ENCODE measurements around the gene SPATA13.
"Not testable (repeated sequence)": the region's sequence is repeated elsewhere in the genome, so short reads cannot be mapped to it uniquely, and the experiment has no call there.

SPATA13 gene

GRCh38 chr13:24308068-24308445, 147.5 kb downstream of the SPATA13 start:
- Histone ChIP-seq H3F3A (ENCODE audit: insufficient read depth) (no peaks in the 10 kb centered on the region), H3K4me3 (ENCODE audit: insufficient read depth, low read length, poor library complexity, severe bottlenecking) (no peak overlapping the region), H3K9ac (ENCODE audit: low read length) (no peak overlapping the region), H3K9me2 (replicated peaks; ENCODE audit: insufficient read depth, low read length) (no peaks in the 10 kb centered on the region), H3K27ac (ENCODE audit: low read depth, low read length) (no peak overlapping the region), H3K79me2 (ENCODE audit: insufficient read depth, low read length) (no peaks in the 10 kb centered on the region), H3K36me3 (ENCODE audit: low read length) (no peaks in the 10 kb centered on the region), H2AFZ (ENCODE audit: low read depth, low read length, severe bottlenecking) (no peak overlapping the region), H4K20me1 (ENCODE audit: low read depth, low read length) (no peaks in the 10 kb centered on the region), H3K4me2 (ENCODE audit: low read depth, low read length, poor library complexity, severe bottlenecking) (no peak overlapping the region), H3K27me3 (ENCODE audit: low read length) (no peaks in the 10 kb centered on the region), H3K9me3 (ENCODE audit: insufficient read depth, low read length) (no peaks in the 10 kb centered on the region)
- TF ChIP-seq EZH2phosphoT487 (conservative IDR thresholded peaks at IDR 0.05; ENCODE audit: low read length) = no peak
- TF ChIP-seq CTCF (IDR thresholded peaks at IDR 0.05; ENCODE audit: insufficient read depth, low read length, poor library complexity, severe bottlenecking) = no peak

- no peaks in the 10 kb centered on the region for H4K20me1 ChIP-seq (ENCODE audit: low read depth, low read length)
- H3K9ac ChIP-seq (ENCODE audit: low read length) = no peak overlapping the region
- no peaks in the 10 kb centered on the region for H3K79me2 ChIP-seq (ENCODE audit: insufficient read depth, low read length)
- no peaks in the 10 kb centered on the region for H3K9me2 ChIP-seq (replicated peaks; ENCODE audit: insufficient read depth, low read length)
- no peak overlapping the region for H3K4me3 ChIP-seq (ENCODE audit: insufficient read depth, low read length, poor library complexity, severe bottlenecking)
- no peaks in the 10 kb centered on the region for H3F3A ChIP-seq (ENCODE audit: insufficient read depth)
- no peaks in the 10 kb centered on the region for H3K36me3 ChIP-seq (ENCODE audit: low read length)
- no peak overlapping the region for H2AFZ ChIP-seq (ENCODE audit: low read depth, low read length, severe bottlenecking)
- no peaks in the 10 kb centered on the region for H3K9me3 ChIP-seq (ENCODE audit: insufficient read depth, low read length)
- H3K27ac ChIP-seq (ENCODE audit: low read depth, low read length) = no peak overlapping the region
- TF ChIP-seq EZH2phosphoT487 (conservative IDR thresholded peaks at IDR 0.05; ENCODE audit: low read length) (no peak), CTCF (IDR thresholded peaks at IDR 0.05; ENCODE audit: insufficient read depth, low read length, poor library complexity, severe bottlenecking) (no peak)
- H3K27me3 ChIP-seq (ENCODE audit: low read length) = no peaks in the 10 kb centered on the region
- no peak overlapping the region for H3K4me2 ChIP-seq (ENCODE audit: low read depth, low read length, poor library complexity, severe bottlenecking)
Measured at GRCh38 chr13:24308488-24309020, 148.0 kb downstream of the SPATA13 start.

GRCh38 chr13:24309300-24309699, 148.8 kb downstream of the SPATA13 start, which contains the start of gene C1QTNF9:
Gene C1QTNF9, plus strand, starts transcription at chr13:24309580. Its CDS starts 6,424 bp downstream, at chr13:24316004.
- not testable (repeated sequence) for H3K27ac ChIP-seq (ENCODE audit: low read depth, low read length); H3K9me3 ChIP-seq (ENCODE audit: insufficient read depth, low read length); H2AFZ ChIP-seq (ENCODE audit: low read depth, low read length, severe bottlenecking); H3F3A ChIP-seq (ENCODE audit: insufficient read depth); H3K4me3 ChIP-seq (ENCODE audit: insufficient read depth, low read length, poor library complexity, severe bottlenecking); H3K36me3 ChIP-seq (ENCODE audit: low read length); H3K9me2 ChIP-seq (replicated peaks; ENCODE audit: insufficient read depth, low read length); H3K4me2 ChIP-seq (ENCODE audit: low read depth, low read length, poor library complexity, severe bottlenecking); H3K79me2 ChIP-seq (ENCODE audit: insufficient read depth, low read length); H3K9ac ChIP-seq (ENCODE audit: low read length); H4K20me1 ChIP-seq (ENCODE audit: low read depth, low read length); H3K27me3 ChIP-seq (ENCODE audit: low read length)

- Histone ChIP-seq H3K36me3 (ENCODE audit: low read length) (no peaks in the 10 kb centered on the region), H3K9me2 (replicated peaks; ENCODE audit: insufficient read depth, low read length) (no peaks in the 10 kb centered on the region), H4K20me1 (ENCODE audit: low read depth, low read length) (no peaks in the 10 kb centered on the region), H3K4me2 (ENCODE audit: low read depth, low read length, poor library complexity, severe bottlenecking) (no peak overlapping the region), H3K27ac (ENCODE audit: low read depth, low read length) (no peak overlapping the region), H3K79me2 (ENCODE audit: insufficient read depth, low read length) (no peaks in the 10 kb centered on the region), H3F3A (ENCODE audit: insufficient read depth) (no peaks in the 10 kb centered on the region), H3K9ac (ENCODE audit: low read length) (no peak overlapping the region), H3K9me3 (ENCODE audit: insufficient read depth, low read length) (no peaks in the 10 kb centered on the region), H3K4me3 (ENCODE audit: insufficient read depth, low read length, poor library complexity, severe bottlenecking) (no peak overlapping the region), H2AFZ (ENCODE audit: low read depth, low read length, severe bottlenecking) (no peak overlapping the region), H3K27me3 (ENCODE audit: low read length) (no peaks in the 10 kb centered on the region)
- TF ChIP-seq EZH2phosphoT487 (conservative IDR thresholded peaks at IDR 0.05; ENCODE audit: low read length) (no peak), CTCF (IDR thresholded peaks at IDR 0.05; ENCODE audit: insufficient read depth, low read length, poor library complexity, severe bottlenecking) (no peak)
Measured at GRCh38 chr13:24313439-24313838, 152.9 kb downstream of the SPATA13 start.

- H3K79me2 ChIP-seq (ENCODE audit: insufficient read depth, low read length); H3K27ac ChIP-seq (ENCODE audit: low read depth, low read length); H3K4me3 ChIP-seq (ENCODE audit: insufficient read depth, low read length, poor library complexity, severe bottlenecking); H3K36me3 ChIP-seq (ENCODE audit: low read length); H4K20me1 ChIP-seq (ENCODE audit: low read depth, low read length); H2AFZ ChIP-seq (ENCODE audit: low read depth, low read length, severe bottlenecking); H3K27me3 ChIP-seq (ENCODE audit: low read length); H3K9me2 ChIP-seq (replicated peaks; ENCODE audit: insufficient read depth, low read length); H3K9me3 ChIP-seq (ENCODE audit: insufficient read depth, low read length); H3F3A ChIP-seq (ENCODE audit: insufficient read depth); H3K4me2 ChIP-seq (ENCODE audit: low read depth, low read length, poor library complexity, severe bottlenecking); H3K9ac ChIP-seq (ENCODE audit: low read length): not testable (repeated sequence)
Measured at GRCh38 chr13:24317835-24318234, 157.3 kb downstream of the SPATA13 start.

GRCh38 chr13:24318878-24319277, 158.4 kb downstream of the SPATA13 start:
- H3K9ac ChIP-seq (ENCODE audit: low read length); H3K4me2 ChIP-seq (ENCODE audit: low read depth, low read length, poor library complexity, severe bottlenecking); H3K27ac ChIP-seq (ENCODE audit: low read depth, low read length); H4K20me1 ChIP-seq (ENCODE audit: low read depth, low read length); H3F3A ChIP-seq (ENCODE audit: insufficient read depth); H3K9me2 ChIP-seq (replicated peaks; ENCODE audit: insufficient read depth, low read length); H3K36me3 ChIP-seq (ENCODE audit: low read length); H3K9me3 ChIP-seq (ENCODE audit: insufficient read depth, low read length); H2AFZ ChIP-seq (ENCODE audit: low read depth, low read length, severe bottlenecking); H3K27me3 ChIP-seq (ENCODE audit: low read length); H3K4me3 ChIP-seq (ENCODE audit: insufficient read depth, low read length, poor library complexity, severe bottlenecking); H3K79me2 ChIP-seq (ENCODE audit: insufficient read depth, low read length): not testable (repeated sequence)
